Activated gamma-delta T cell treated with Interleukin-2 at 50 U/mL for 16 hours (primary cell): Measurements from ENCODE around the gene ELF3.
A peak's percentile ranks its signal among the peaks of the same experiment; 100 is the strongest.
"Not testable (repeated sequence)": the region's sequence is repeated elsewhere in the genome, so short reads cannot be mapped to it uniquely, and the experiment has no call there.

ENCODE experiments used
- DNase-seq: peaks from one replicate; pipeline ENCODE4 v3.0.0-alpha.2; 2020

The ELF3 gene

GRCh38 chr1:202010180-202011015, at the start of gene ELF3:
Gene ELF3 (plus strand): TSS chr1:202010587. CDS start chr1:202011137, 550 bp downstream.
- no peak for DNase-seq

DNA sequence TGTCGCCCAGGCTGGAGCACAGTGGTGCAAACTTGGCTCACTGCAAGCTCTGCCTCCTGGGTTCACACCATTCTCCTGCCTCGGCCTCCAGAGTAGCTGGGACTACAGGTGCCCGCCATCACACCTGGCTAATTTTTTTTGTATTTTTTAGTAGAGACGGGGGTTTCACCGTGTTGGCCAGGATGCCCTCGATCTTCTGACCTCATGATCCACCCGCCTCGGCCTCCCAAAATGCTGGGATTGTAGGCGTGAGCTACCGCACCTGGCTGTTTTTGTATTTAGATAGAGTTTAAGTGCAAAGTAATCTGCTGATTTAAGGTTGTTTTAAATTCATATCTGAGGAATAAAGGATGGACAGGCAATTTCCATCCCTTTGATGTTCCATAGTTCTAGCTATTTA, 48.0 kb upstream of the ELF3 start:
- not testable (repeated sequence) for DNase-seq

DNA sequence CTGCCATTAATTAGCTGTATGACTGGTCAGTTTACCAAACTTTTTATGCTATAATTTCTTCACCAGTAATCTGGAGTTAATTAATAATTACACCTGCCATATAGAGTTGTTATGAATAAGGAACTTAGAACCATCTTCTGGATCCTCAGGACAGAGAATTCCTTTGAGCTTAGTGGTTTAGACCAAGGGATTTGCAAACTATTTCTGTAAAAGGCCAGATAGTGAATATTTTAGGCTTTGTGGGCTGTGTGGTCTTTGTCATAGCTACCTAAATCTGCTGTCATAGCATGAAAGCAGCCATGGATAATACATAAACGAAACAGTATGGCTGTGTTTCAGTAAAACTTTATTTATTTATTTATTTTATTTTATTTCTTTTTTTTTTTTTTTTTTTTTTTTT, 46.1 kb upstream of the ELF3 start:
- no peak for DNase-seq

- no peak for DNase-seq
Measured at GRCh38 chr1:201966171-201966570, 44.2 kb upstream of the ELF3 start.

- no peak for DNase-seq
Measured at GRCh38 chr1:201968202-201968925, 42.0 kb upstream of the ELF3 start.

- no peak for DNase-seq
Measured at GRCh38 chr1:201970334-201971159, 39.8 kb upstream of the ELF3 start.

DNA sequence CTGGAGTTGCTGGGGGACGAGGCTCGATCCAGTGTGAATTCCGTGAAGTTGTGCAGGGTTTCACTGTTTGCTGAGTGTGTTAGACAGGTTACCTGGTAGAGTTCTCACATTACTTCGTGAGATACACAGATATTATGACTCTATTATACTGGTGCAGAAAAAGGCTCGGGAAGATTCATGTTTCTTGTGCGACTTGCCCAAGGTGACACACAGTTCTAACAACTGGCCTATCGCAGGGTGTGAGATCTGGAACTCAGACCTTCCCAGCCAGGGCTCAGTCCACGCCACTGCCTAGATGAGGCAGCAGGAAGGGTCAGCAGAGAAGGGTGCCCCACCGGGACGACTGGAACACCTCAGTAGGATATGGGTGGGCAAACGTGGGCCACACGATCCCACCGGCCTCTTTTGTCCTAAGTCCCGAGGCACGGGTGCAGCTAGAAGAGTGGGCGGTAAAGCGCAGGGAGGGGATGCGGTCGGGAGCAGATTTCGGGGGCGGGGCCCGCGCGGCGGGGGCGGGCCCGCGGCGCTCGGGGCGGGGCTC, 28.2 kb upstream of the ELF3 start:
- DNase-seq = peak; percentile 67

DNA sequence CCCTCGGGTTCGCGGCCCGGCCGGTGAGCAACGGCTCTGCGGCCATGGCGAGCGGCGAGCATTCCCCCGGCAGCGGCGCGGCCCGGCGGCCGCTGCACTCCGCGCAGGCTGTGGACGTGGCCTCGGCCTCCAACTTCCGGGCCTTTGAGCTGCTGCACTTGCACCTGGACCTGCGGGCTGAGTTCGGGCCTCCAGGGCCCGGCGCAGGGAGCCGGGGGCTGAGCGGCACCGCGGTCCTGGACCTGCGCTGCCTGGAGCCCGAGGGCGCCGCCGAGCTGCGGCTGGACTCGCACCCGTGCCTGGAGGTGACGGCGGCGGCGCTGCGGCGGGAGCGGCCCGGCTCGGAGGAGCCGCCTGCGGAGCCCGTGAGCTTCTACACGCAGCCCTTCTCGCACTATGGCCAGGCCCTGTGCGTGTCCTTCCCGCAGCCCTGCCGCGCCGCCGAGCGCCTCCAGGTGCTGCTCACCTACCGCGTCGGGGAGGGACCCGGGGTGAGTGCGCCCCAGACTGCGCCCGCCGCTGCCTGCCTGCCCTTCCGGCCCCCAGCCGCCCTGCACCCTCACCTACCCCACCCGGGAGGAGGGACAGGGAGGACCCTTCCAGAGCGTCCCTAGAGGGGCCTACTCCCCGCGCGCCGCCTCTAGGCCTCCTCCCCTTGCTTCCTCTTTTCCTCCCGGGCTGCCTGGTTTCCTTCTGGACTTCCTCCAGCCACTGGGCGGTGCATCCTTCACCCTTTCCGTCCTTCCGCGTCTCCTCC, 27.6 kb upstream of the ELF3 start, which contains the start of gene RNPEP:
TSS of gene RNPEP (plus strand) at position 26 of the 757 bp plus-strand sequence. CDS start at position 45, 19 bp downstream.
- DNase-seq = peak; percentile 54

- DNase-seq = no peak
Measured at GRCh38 chr1:201983380-201983805, 27.0 kb upstream of the ELF3 start.

- no peak for DNase-seq
Measured at GRCh38 chr1:201984446-201984845, 25.9 kb upstream of the ELF3 start.

DNA sequence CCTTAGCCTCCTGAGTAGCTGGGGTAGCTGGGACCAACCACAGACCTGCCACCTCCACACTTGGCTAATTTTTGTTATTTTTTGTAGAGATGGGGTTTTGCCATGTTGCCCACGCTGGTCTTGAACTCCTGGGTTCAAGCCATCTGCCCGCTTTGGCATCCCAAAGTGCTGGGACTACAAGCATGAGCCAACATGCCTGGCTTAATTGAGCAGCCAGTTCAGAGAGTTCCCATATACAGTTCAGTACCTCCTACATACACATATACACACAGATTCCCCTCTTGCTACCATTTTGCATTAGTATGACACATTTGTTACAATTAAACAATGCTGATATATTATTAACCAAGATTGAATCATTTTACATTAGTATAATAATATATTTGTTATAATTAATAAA, 25.0 kb upstream of the ELF3 start:
- DNase-seq = no peak

DNA sequence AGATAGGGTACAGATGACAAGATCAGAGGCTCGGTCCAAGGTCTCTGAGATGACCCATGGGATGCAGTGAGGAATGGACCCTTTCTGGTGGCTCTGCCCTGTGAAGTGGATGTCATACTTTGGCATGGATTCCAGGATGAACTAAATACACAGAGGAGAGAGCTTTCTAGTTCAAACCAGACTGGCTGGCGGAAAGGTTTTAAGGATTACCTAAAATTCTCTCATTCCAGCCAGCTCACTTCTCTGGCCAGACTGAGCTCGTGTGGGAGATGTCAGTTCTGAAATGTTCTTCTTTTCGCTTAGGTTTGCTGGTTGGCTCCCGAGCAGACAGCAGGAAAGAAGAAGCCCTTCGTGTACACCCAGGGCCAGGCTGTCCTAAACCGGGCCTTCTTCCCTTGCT, 21.8 kb upstream of the ELF3 start:
- no peak for DNase-seq

DNA sequence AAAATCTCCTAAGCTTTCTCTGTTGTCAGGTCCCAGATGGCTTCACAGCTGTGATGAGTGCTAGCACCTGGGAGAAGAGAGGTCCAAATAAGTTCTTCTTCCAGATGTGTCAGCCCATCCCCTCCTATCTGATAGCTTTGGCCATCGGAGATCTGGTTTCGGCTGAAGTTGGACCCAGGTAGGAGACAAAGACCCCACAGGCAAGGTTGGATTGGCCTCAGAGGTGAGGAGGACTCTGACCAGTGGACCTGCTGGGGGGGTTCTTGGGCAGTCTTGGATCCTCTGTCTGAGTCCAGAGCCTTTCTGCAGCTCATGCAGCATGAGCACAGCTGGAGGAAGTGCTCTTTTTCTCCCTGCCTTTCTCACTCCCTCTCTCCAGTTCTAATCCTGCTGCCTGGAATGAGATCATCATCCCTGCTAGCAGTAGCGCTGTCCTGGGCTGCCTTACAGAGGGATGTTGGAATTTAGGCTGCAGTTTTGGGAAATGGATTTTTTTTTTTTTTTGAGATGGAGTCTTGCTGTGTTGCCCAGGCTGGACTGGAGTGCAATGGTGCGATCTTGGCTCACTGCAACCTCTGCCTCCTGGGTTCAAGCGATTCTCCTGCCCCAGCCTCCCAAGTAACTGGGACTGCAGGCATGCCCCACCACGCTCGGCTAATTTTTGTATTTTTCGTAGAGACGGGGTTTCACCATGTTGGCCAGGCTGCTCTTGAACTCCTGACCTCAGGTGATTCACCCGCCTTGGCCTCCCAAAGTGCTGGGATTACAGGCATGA, 20.8 kb upstream of the ELF3 start:
- DNase-seq = no peak

GRCh38 chr1:201990427-201990826, 20.0 kb upstream of the ELF3 start:
- no peak for DNase-seq

DNA sequence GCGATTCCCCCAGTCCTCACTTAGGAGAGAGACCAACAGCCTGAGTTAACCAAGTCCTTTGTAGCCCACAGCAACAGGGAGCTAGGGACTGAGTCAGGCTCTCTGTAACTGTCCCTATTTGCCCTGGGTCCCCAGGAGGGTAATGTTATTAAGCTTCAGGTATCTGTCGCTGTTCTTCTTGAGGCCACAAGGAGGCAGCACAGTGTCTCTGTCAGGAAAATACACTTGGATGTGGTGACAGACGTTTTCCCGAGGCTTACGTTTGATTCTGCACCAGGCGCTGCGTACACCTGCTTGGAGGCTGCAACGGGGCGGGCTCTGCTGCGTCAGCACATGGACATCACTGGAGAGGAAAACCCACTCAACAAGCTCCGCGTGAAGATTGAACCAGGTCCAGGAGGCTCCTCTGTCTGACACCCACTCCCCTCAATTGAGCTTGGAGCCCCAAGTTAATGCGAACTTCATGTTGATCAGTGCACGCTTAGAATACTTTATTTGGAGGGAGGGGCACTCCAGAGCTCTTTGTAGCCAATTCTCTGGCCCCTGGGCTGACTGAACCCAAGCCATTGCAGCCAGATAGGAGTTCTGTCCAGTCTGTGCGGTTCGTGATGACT, 10.7 kb upstream of the ELF3 start:
- no peak for DNase-seq

DNA sequence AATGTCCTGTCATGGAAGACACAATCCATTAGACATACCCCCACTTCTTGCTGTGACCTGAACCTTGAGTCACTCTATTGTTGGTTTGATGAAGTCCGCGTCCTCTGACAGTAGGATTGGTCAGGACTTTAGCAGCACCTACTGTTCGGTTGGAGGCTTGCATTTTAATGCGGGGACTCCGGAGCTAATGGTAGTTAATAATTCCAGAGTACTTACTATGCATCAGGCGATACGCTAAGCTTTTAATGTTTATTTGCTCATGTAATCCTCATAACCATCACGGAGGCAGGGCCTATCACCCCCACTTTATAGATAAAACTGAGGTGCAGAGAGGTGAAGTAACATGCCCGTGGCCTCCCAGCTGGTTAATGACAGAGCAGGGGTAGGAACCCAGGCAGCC, 7.9 kb upstream of the ELF3 start:
- DNase-seq = no peak

- no peak for DNase-seq
Measured at GRCh38 chr1:202004711-202005110, 5.7 kb upstream of the ELF3 start.

- DNase-seq = no peak
Measured at GRCh38 chr1:202005958-202006357, 4.4 kb upstream of the ELF3 start.

DNA sequence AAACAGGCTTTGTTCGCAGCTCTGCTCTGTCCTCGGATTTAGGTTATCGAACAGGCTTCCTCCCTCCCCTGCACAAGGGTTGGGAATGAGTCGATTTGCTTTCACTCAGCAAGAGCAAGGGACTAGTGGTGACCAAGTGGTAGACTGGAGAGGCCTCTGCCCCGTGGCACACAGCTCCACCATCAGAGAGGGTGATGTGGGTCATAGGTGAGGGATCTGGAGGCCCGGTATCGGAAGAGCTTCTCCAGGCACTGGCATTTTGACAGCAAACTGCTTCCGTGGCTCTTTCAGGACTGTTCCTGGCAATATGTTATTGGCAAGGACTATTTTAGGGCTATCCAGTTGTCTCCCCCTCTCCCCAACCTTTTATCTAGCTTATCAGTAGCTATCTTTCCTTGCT, 3.1 kb upstream of the ELF3 start:
- no peak for DNase-seq

GRCh38 chr1:202007805-202008489, 2.4 kb upstream of the ELF3 start:
- DNase-seq = no peak
